ENCODE data around the gene FAM161A.

DNA sequence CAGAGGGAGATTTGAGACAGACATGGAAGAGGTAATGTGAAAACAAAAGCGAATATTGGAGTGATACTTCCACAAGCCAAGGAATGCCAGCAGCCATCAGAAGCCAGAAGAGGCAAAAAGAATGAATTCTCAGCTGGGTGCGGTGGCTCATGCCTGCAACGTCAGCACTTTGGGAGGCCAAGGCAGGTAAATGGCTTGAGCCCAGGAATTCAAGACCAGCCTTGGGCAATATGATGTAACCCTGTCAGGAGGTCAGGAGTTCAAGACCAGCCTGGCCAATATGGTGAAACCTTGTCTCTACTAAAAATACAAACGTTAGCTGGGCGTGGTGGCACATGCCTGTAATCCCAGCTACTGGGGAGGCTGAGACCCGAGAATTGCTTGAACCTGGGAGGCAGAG lies 54.8 kb downstream of the FAM161A start:
- TF ChIP-seq CTCF (IDR thresholded peaks at IDR 0.05): no peak
- no peak for TF ChIP-seq POLR2A (IDR thresholded peaks at IDR 0.05)

Data from lower leg skin (tissue), 3 donors.